ENCODE measurements around the gene TMEM123.
"Not testable (repeated sequence)": the region's sequence is repeated elsewhere in the genome, so short reads cannot be mapped to it uniquely, and the experiment has no call there.

Gene TMEM123

GRCh38 chr11:102436976-102437375, 15.6 kb downstream of the TMEM123 start:
- H3K36me3 ChIP-seq (ENCODE audit: insufficient read depth): no peaks in the 10 kb centered on the region
- H3K79me2 ChIP-seq (ENCODE audit: insufficient read depth, low read depth): peaks cover 44% of the 10 kb centered on the region
- TF ChIP-seq CTCF (conservative IDR thresholded peaks at IDR 0.05; ENCODE audit: low read depth, low read length): no peak
- no peak overlapping the region for H3K4me2 ChIP-seq
- H3K9ac ChIP-seq: no peak overlapping the region
- H3K4me1 ChIP-seq (ENCODE audit: low read depth, poor library complexity, severe bottlenecking): peaks cover 10% of the 10 kb centered on the region
- H3K27me3 ChIP-seq (ENCODE audit: insufficient read depth, low read depth): no peaks in the 10 kb centered on the region
- H3K4me3 ChIP-seq (IDR thresholded peaks at IDR 0.05; ENCODE audit: insufficient read depth, low read depth, low read length): no peak overlapping the region
- H2AFZ ChIP-seq (ENCODE audit: low read depth): no peak overlapping the region
- no peaks in the 10 kb centered on the region for H4K20me1 ChIP-seq (ENCODE audit: insufficient read depth)
- no peak overlapping the region for H3K27ac ChIP-seq

- Histone ChIP-seq H3K79me2 (ENCODE audit: insufficient read depth, low read depth) (peaks cover 45% of the 10 kb centered on the region), H3K4me1 (ENCODE audit: low read depth, poor library complexity, severe bottlenecking) (peaks cover 15% of the 10 kb centered on the region), H3K36me3 (ENCODE audit: insufficient read depth) (no peaks in the 10 kb centered on the region)
Measured at GRCh38 chr11:102436561-102436960, 16.0 kb downstream of the TMEM123 start.

GRCh38 chr11:102435688-102436087, 16.9 kb downstream of the TMEM123 start:
- peaks cover 23% of the 10 kb centered on the region for H3K4me1 ChIP-seq (ENCODE audit: low read depth, poor library complexity, severe bottlenecking)
- no peak overlapping the region for H3K9ac ChIP-seq
- peaks cover 39% of the 10 kb centered on the region for H3K79me2 ChIP-seq (ENCODE audit: insufficient read depth, low read depth)
- H4K20me1 ChIP-seq (ENCODE audit: insufficient read depth): no peaks in the 10 kb centered on the region
- no peak overlapping the region for H2AFZ ChIP-seq (ENCODE audit: low read depth)
- no peak for TF ChIP-seq CTCF (conservative IDR thresholded peaks at IDR 0.05; ENCODE audit: low read depth, low read length)
- no peak overlapping the region for H3K4me2 ChIP-seq
- no peak overlapping the region for H3K27ac ChIP-seq
- no peaks in the 10 kb centered on the region for H3K27me3 ChIP-seq (ENCODE audit: insufficient read depth, low read depth)
- H3K36me3 ChIP-seq (ENCODE audit: insufficient read depth): no peaks in the 10 kb centered on the region
- H3K4me3 ChIP-seq (IDR thresholded peaks at IDR 0.05; ENCODE audit: insufficient read depth, low read depth, low read length): no peak overlapping the region

More at GRCh38 chr11:102436561-102436960, 16.0 kb downstream of the TMEM123 start:
- Histone ChIP-seq H3K9ac (no peak overlapping the region), H2AFZ (ENCODE audit: low read depth) (no peak overlapping the region), H3K27me3 (ENCODE audit: insufficient read depth, low read depth) (no peaks in the 10 kb centered on the region), H4K20me1 (ENCODE audit: insufficient read depth) (no peaks in the 10 kb centered on the region), H3K27ac (no peak overlapping the region), H3K4me2 (no peak overlapping the region), H3K4me3 (IDR thresholded peaks at IDR 0.05; ENCODE audit: insufficient read depth, low read depth, low read length) (no peak overlapping the region)
- no peak for TF ChIP-seq CTCF (conservative IDR thresholded peaks at IDR 0.05; ENCODE audit: low read depth, low read length)

- H3K4me2 ChIP-seq; H3K36me3 ChIP-seq (ENCODE audit: insufficient read depth); H4K20me1 ChIP-seq (ENCODE audit: insufficient read depth); H3K27ac ChIP-seq; H3K4me3 ChIP-seq (IDR thresholded peaks at IDR 0.05; ENCODE audit: insufficient read depth, low read depth, low read length); H3K27me3 ChIP-seq (ENCODE audit: insufficient read depth, low read depth); H2AFZ ChIP-seq (ENCODE audit: low read depth); H3K9ac ChIP-seq: not testable (repeated sequence)
- Histone ChIP-seq H3K4me1 (ENCODE audit: low read depth, poor library complexity, severe bottlenecking) (peaks cover 44% of the 10 kb centered on the region), H3K79me2 (ENCODE audit: insufficient read depth, low read depth) (peaks cover 39% of the 10 kb centered on the region)
Measured at GRCh38 chr11:102433571-102433970, 19.0 kb downstream of the TMEM123 start.

- H3K36me3 ChIP-seq (ENCODE audit: insufficient read depth); H3K27me3 ChIP-seq (ENCODE audit: insufficient read depth, low read depth); H3K4me2 ChIP-seq; H3K9ac ChIP-seq; H3K4me3 ChIP-seq (IDR thresholded peaks at IDR 0.05; ENCODE audit: insufficient read depth, low read depth, low read length); H2AFZ ChIP-seq (ENCODE audit: low read depth); H4K20me1 ChIP-seq (ENCODE audit: insufficient read depth): not testable (repeated sequence)
- Histone ChIP-seq H3K79me2 (ENCODE audit: insufficient read depth, low read depth) (peaks cover 43% of the 10 kb centered on the region), H3K27ac (peak overlapping the region; percentile 93; the same call in 1 of the 2 replicates), H3K4me1 (ENCODE audit: low read depth, poor library complexity, severe bottlenecking) (peaks cover 55% of the 10 kb centered on the region)
Measured at GRCh38 chr11:102432560-102432959, 20.0 kb downstream of the TMEM123 start.
